ENCODE measurements around the gene PANX2. TPM values are rescaled to one million over a fixed set of nuclear protein-coding genes. Genes with fewer than 3 reads are reported as not detected.
A peak's percentile ranks its signal among the peaks of the same experiment; 100 is the strongest.

The PANX2 gene
- total and polyA plus RNA-seq, 9 of the 15 experiments (the other 6 are each of a cell fraction or from before 2014, with no cell fraction given), result 0.01 to 3.9 (median 0.67) TPM; not detected in 1

DNA sequence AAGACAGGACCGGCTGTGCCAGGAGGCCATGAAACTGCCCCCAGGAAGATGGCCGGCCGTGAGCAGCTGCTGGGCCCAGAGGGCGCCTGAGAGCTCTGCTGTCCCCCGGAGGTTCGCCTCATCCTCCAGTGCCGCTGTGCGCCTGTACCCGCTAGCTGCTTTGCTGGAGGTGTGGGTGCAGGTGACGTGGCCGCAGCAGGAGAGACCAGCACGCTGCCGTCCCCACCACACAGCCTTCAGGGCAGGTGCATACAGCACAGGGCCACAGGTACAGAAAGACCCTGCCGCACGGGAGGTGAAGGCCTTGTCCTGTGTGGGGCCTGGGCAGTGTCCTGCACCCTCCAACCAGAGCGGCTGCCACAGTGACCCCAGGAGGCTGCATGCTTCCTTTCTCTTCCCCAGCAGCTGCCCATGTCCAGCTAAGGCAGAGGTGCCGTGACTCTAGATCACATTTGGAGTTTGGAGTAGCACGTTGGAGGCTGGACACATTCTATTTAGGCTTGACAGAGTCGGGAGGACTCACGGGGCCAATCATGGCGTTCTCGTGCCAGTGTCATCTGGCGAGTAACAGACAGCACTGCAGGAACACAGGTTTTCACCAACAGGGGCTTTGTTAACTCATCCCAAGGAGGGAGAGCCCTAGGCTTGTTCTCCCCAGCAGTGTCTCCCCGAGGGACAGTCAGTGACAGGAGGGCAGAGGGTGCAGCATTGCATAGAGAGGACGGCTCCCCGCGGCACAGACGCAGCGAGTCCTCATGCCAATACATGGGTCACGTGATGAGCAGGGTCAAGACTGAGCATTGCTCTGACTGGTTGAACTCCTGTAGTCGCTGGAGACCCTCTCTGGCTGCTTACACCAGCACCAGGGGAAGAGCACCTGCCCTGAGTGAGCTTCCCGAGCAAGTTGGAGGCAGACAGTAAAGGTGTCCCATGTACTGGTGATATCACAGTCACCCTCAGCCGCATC is 18.7 kb upstream of the PANX2 start:
- peaks cover 5% of the 10 kb centered on the region; the same call in 1 of the 2 replicates for H4K20me1 ChIP-seq (replicated peaks; ENCODE audit: control insufficient read depth, insufficient read depth, low read length)
- no peak for DNase-seq (ENCODE audit: extremely low read depth in 1 of 4, low spot score in 3 of 4)
- no TSS peak for BruUV-seq (replicated peaks)
- FAIRE-seq, result no peak
- no peak overlapping the region for H3K4me3 ChIP-seq
- POLR2A ChIA-PET, result interaction anchor here (0.6 kb wide), 1 partner anchor 10 kb away, joined by 3 read pairs; no protein-coding TSS in a partner anchor
- H3K4me1 ChIP-seq (replicated peaks in 1 of 2; ENCODE audit: control insufficient read depth in 2 of 2, insufficient read depth in 2 of 2, low read length in 2 of 2), result peaks cover 2 to 41% of the 10 kb centered on the region in 2 experiments; a peak in 4 of 5 replicates
- H3K9me3 ChIP-seq (replicated peaks; ENCODE audit: control insufficient read depth, insufficient read depth, low read depth, low read length), result no peaks in the 10 kb centered on the region
- no peak overlapping the region for H3K27ac ChIP-seq (ENCODE audit: extremely low read depth, low read depth, low read length)
- in situ Hi-C loops (cut with MboI) (no loop called here), intact Hi-C loops (cut with micrococcal nuclease) (no loop called here)
- no peak for ATAC-seq
- H3K9me1 ChIP-seq (ENCODE audit: control insufficient read depth, insufficient read depth, low read length), result no peaks in the 10 kb centered on the region
- H3K4me2 ChIP-seq (ENCODE audit: insufficient read depth, low read length), result no peak overlapping the region
- CTCF ChIA-PET (ENCODE audit: low intra/inter-chr PET ratio), result no interaction called here
- H3K27me3 ChIP-seq (ENCODE audit: control insufficient read depth in 2 of 2, insufficient read depth in 2 of 2, low read length in 2 of 2), result peaks cover 0 to 29% of the 10 kb centered on the region in 2 experiments; a peak in 3 of 5 replicates
- H3K79me2 ChIP-seq (ENCODE audit: control insufficient read depth, insufficient read depth, low read length), result no peaks in the 10 kb centered on the region
- 33% methylated on average over 8 of the region's 33 CpGs for WGBS (ENCODE audit: insufficient coverage, low coverage, missing lambda C conversion rate)
- no peaks in the 10 kb centered on the region for H3K36me3 ChIP-seq (ENCODE audit: control insufficient read depth, insufficient read depth, low read length)
- H3K9ac ChIP-seq (ENCODE audit: insufficient read depth in 1 of 2, low read depth in 2 of 2, low read length in 2 of 2), result peak overlapping the region in 1 of 2 experiments; percentile 17; a peak in 1 of 4 replicates
- no peak overlapping the region for H2AFZ ChIP-seq (ENCODE audit: low read depth, low read length)
- TF ChIP-seq, protein P1, sequence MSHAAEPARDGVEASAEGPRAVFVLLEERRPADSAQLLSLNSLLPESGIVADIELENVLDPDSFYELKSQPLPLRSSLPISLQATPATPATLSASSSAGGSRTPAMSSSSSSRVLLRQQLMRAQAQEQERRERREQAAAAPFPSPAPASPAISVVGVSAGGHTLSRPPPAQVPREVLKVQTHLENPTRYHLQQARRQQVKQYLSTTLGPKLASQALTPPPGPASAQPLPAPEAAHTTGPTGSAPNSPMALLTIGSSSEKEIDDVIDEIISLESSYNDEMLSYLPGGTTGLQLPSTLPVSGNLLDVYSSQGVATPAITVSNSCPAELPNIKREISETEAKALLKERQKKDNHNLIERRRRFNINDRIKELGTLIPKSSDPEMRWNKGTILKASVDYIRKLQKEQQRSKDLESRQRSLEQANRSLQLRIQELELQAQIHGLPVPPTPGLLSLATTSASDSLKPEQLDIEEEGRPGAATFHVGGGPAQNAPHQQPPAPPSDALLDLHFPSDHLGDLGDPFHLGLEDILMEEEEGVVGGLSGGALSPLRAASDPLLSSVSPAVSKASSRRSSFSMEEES (CRISPR knock-in tag; IDR thresholded peaks at IDR 0.05), result peak; percentile 57
- TF ChIP-seq, protein P2, sequence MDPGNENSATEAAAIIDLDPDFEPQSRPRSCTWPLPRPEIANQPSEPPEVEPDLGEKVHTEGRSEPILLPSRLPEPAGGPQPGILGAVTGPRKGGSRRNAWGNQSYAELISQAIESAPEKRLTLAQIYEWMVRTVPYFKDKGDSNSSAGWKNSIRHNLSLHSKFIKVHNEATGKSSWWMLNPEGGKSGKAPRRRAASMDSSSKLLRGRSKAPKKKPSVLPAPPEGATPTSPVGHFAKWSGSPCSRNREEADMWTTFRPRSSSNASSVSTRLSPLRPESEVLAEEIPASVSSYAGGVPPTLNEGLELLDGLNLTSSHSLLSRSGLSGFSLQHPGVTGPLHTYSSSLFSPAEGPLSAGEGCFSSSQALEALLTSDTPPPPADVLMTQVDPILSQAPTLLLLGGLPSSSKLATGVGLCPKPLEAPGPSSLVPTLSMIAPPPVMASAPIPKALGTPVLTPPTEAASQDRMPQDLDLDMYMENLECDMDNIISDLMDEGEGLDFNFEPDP (CRISPR knock-in tag; IDR thresholded peaks at IDR 0.05), result no peak
- TF ChIP-seq, protein P3, sequence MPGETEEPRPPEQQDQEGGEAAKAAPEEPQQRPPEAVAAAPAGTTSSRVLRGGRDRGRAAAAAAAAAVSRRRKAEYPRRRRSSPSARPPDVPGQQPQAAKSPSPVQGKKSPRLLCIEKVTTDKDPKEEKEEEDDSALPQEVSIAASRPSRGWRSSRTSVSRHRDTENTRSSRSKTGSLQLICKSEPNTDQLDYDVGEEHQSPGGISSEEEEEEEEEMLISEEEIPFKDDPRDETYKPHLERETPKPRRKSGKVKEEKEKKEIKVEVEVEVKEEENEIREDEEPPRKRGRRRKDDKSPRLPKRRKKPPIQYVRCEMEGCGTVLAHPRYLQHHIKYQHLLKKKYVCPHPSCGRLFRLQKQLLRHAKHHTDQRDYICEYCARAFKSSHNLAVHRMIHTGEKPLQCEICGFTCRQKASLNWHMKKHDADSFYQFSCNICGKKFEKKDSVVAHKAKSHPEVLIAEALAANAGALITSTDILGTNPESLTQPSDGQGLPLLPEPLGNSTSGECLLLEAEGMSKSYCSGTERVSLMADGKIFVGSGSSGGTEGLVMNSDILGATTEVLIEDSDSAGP (CRISPR knock-in tag; IDR thresholded peaks at IDR 0.05), result no peak
- TF ChIP-seq, protein P4, sequence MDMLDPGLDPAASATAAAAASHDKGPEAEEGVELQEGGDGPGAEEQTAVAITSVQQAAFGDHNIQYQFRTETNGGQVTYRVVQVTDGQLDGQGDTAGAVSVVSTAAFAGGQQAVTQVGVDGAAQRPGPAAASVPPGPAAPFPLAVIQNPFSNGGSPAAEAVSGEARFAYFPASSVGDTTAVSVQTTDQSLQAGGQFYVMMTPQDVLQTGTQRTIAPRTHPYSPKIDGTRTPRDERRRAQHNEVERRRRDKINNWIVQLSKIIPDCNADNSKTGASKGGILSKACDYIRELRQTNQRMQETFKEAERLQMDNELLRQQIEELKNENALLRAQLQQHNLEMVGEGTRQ (CRISPR knock-in tag; IDR thresholded peaks at IDR 0.05), result peak; percentile 51; the same call in 1 of the 2 replicates
- TF ChIP-seq, protein P5, sequence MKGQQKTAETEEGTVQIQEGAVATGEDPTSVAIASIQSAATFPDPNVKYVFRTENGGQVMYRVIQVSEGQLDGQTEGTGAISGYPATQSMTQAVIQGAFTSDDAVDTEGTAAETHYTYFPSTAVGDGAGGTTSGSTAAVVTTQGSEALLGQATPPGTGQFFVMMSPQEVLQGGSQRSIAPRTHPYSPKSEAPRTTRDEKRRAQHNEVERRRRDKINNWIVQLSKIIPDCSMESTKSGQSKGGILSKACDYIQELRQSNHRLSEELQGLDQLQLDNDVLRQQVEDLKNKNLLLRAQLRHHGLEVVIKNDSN (CRISPR knock-in tag; IDR thresholded peaks at IDR 0.05), result 0 out of 2 replicates have a peak, but pooled peaks have one; percentile 15
- no peak for TF ChIP-seq SP2 (IDR thresholded peaks at IDR 0.05; ENCODE audit: extremely low read depth, low read depth, low read length, poor library complexity, severe bottlenecking)
- no peak for TF ChIP-seq COPS2 (conservative IDR thresholded peaks at IDR 0.05)
- TF ChIP-seq CBFA2T2 (conservative IDR thresholded peaks at IDR 0.05), result 0 out of 2 replicates have a peak, but pooled peaks have one; percentile 15
- TF ChIP-seq RAD51 (IDR thresholded peaks at IDR 0.05; ENCODE audit: borderline replicate concordance, low read depth), result peak; percentile 48; the same call in 1 of the 2 replicates
- TF ChIP-seq, protein P6, sequence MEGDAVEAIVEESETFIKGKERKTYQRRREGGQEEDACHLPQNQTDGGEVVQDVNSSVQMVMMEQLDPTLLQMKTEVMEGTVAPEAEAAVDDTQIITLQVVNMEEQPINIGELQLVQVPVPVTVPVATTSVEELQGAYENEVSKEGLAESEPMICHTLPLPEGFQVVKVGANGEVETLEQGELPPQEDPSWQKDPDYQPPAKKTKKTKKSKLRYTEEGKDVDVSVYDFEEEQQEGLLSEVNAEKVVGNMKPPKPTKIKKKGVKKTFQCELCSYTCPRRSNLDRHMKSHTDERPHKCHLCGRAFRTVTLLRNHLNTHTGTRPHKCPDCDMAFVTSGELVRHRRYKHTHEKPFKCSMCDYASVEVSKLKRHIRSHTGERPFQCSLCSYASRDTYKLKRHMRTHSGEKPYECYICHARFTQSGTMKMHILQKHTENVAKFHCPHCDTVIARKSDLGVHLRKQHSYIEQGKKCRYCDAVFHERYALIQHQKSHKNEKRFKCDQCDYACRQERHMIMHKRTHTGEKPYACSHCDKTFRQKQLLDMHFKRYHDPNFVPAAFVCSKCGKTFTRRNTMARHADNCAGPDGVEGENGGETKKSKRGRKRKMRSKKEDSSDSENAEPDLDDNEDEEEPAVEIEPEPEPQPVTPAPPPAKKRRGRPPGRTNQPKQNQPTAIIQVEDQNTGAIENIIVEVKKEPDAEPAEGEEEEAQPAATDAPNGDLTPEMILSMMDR (IDR thresholded peaks at IDR 0.05 in 2 of 3, conservative IDR thresholded peaks at IDR 0.05 in 1 of 3; ENCODE audit: insufficient read depth in 2 of 3, low read depth in 1 of 3, low read length in 3 of 3), result 0 out of 6 replicates have a peak, but pooled peaks of 2 of the 3 experiments have one; percentile 7 to 9
